ENCODE data around the gene ZMYND11.
A peak's percentile ranks its signal among the peaks of the same experiment; 100 is the strongest.
"Not testable (repeated sequence)": the region's sequence is repeated elsewhere in the genome, so short reads cannot be mapped to it uniquely, and the experiment has no call there.

ZMYND11 gene

GRCh38 chr10:251982-252582 lies 116.8 kb downstream of the ZMYND11 start:
- no peak for TF ChIP-seq CTCF (conservative IDR thresholded peaks at IDR 0.05; ENCODE audit: low read depth, low read length)
- DNase-seq (ENCODE audit: low read depth), result no peak
- no peak overlapping the region for H3K4me3 ChIP-seq (ENCODE audit: low read depth, low read length)

GRCh38 chr10:260819-261429 lies 125.7 kb downstream of the ZMYND11 start:
- DNase-seq (ENCODE audit: low read depth), result no peak
- TF ChIP-seq CTCF (conservative IDR thresholded peaks at IDR 0.05; ENCODE audit: low read depth, low read length), result no peak
- H3K4me3 ChIP-seq (ENCODE audit: low read depth, low read length), result no peak overlapping the region

- not testable (repeated sequence) for H3K4me3 ChIP-seq (ENCODE audit: low read depth, low read length); DNase-seq (ENCODE audit: low read depth)
These were observed 129.2 kb downstream of the ZMYND11 start for GRCh38 chr10:264160-265073.

- DNase-seq (ENCODE audit: low read depth); H3K4me3 ChIP-seq (ENCODE audit: low read depth, low read length): not testable (repeated sequence)
These were observed 129.8 kb downstream of the ZMYND11 start for GRCh38 chr10:265074-265440.

- not testable (repeated sequence) for H3K4me3 ChIP-seq (ENCODE audit: low read depth, low read length); DNase-seq (ENCODE audit: low read depth)
These were observed 130.7 kb downstream of the ZMYND11 start for GRCh38 chr10:265816-266588.

- H3K4me3 ChIP-seq (ENCODE audit: low read depth, low read length), result no peak overlapping the region
- DNase-seq (ENCODE audit: low read depth), result peak; percentile 65
These were observed 131.7 kb downstream of the ZMYND11 start for GRCh38 chr10:266974-267425.

GRCh38 chr10:267705-268104 lies 132.4 kb downstream of the ZMYND11 start:
- no peak for TF ChIP-seq CTCF (conservative IDR thresholded peaks at IDR 0.05; ENCODE audit: low read depth, low read length)
- no peak overlapping the region for H3K4me3 ChIP-seq (ENCODE audit: low read depth, low read length)
- DNase-seq (ENCODE audit: low read depth), result no peak

More at GRCh38 chr10:266974-267425, 131.7 kb downstream of the ZMYND11 start:
- no peak for TF ChIP-seq CTCF (conservative IDR thresholded peaks at IDR 0.05; ENCODE audit: low read depth, low read length)

- no peak overlapping the region for H3K4me3 ChIP-seq (ENCODE audit: low read depth, low read length)
- no peak for DNase-seq (ENCODE audit: low read depth)
- TF ChIP-seq CTCF (conservative IDR thresholded peaks at IDR 0.05; ENCODE audit: low read depth, low read length), result no peak
These were observed 134.3 kb downstream of the ZMYND11 start for GRCh38 chr10:269440-270074.
